HG03196 (cell line): ENCODE data around the gene KRTAP6-3.

Experiments used
- ATAC-seq: cut with Tn5 transposase; IDR thresholded peaks from one replicate; pipeline ENCODE4 v1.9.1; 2021; ENCODE audit not compliant: unreplicated experiment

KRTAP6-3 gene

GRCh38 chr21:30623362-30623761, 31.1 kb downstream of the KRTAP6-3 start:
- no peak for ATAC-seq

GRCh38 chr21:30625449-30626165, 33.4 kb downstream of the KRTAP6-3 start:
- ATAC-seq, result no peak

GRCh38 chr21:30628109-30628508, 35.9 kb downstream of the KRTAP6-3 start:
- no peak for ATAC-seq

- ATAC-seq, result no peak
These were observed 37.0 kb downstream of the KRTAP6-3 start for GRCh38 chr21:30629200-30629599.

GRCh38 chr21:30634906-30635305, 42.7 kb downstream of the KRTAP6-3 start, which contains the start of gene KRTAP20-2:
Gene KRTAP20-2, plus strand, starts transcription at chr21:30635206. Its CDS starts 58 bp downstream, at chr21:30635264.
- ATAC-seq, result no peak

GRCh38 chr21:30638686-30639085, 46.4 kb downstream of the KRTAP6-3 start:
- ATAC-seq, result no peak

GRCh38 chr21:30642564-30642963, 50.3 kb downstream of the KRTAP6-3 start, which contains the start of gene KRTAP20-3:
Gene KRTAP20-3, plus strand, starts transcription at chr21:30642864.
- no peak for ATAC-seq
